Stimulated activated CD8-positive, alpha-beta memory T cell treated with anti-CD3 and anti-CD28 coated beads, Interleukin-7, amount 100 ng/mL, for 48 hours (primary cell): ENCODE results near the gene ZNF296.

ENCODE experiments used
- DNase-seq, 2 donors: peaks; one replicate each; pipeline ENCODE4 v3.0.0-alpha.2; 2020; ENCODE audit warnings: low read depth in 1 of 2; ENCODE audit errors: extremely low read depth in 1 of 2

The ZNF296 gene

GRCh38 chr19:45087531-45087930 lies 11.3 kb upstream of the ZNF296 start:
- DNase-seq, result no peak

- DNase-seq, result no peak
These were observed 10.2 kb upstream of the ZNF296 start for GRCh38 chr19:45086480-45086879.

GRCh38 chr19:45082170-45082569 lies 5.9 kb upstream of the ZNF296 start:
- DNase-seq, result no peak

GRCh38 chr19:45079911-45080370 lies 3.7 kb upstream of the ZNF296 start:
- no peak for DNase-seq

GRCh38 chr19:45079063-45079910 lies 3.0 kb upstream of the ZNF296 start, which contains the start of gene GEMIN7:
Gene GEMIN7, plus strand, starts transcription at chr19:45079260. Its CDS starts 10,855 bp downstream, at chr19:45090115.
- DNase-seq, result peak; percentile 67 to 71

- DNase-seq, result no peak
These were observed 2.2 kb upstream of the ZNF296 start for GRCh38 chr19:45078390-45079062.

- no peak for DNase-seq
These were observed 813 bp upstream of the ZNF296 start for GRCh38 chr19:45076851-45077730.

GRCh38 chr19:45075301-45076028 lies 813 bp downstream of the ZNF296 start:
- DNase-seq, result no peak

- DNase-seq, result no peak
These were observed 1.5 kb downstream of the ZNF296 start for GRCh38 chr19:45074744-45075300.

GRCh38 chr19:45071969-45072790 lies 4.1 kb downstream of the ZNF296 start:
- DNase-seq, result no peak

- no peak for DNase-seq
These were observed 4.7 kb downstream of the ZNF296 start for GRCh38 chr19:45071545-45071938.

- DNase-seq, result no peak
These were observed 5.3 kb downstream of the ZNF296 start for GRCh38 chr19:45070861-45071544.

- no peak for DNase-seq
These were observed 6.1 kb downstream of the ZNF296 start for GRCh38 chr19:45070214-45070613.

- DNase-seq, result no peak
These were observed 7.2 kb downstream of the ZNF296 start for GRCh38 chr19:45069056-45069455.

- DNase-seq, result no peak
These were observed 8.2 kb downstream of the ZNF296 start for GRCh38 chr19:45068041-45068440.

GRCh38 chr19:45066921-45067661 lies 9.2 kb downstream of the ZNF296 start:
- DNase-seq, result no peak

GRCh38 chr19:45063851-45064801 lies 12.2 kb downstream of the ZNF296 start:
- DNase-seq, result no peak
